Gastrocnemius medialis (tissue), 4 donors: ENCODE data around the gene BMF. TPM values are rescaled to one million over a fixed set of nuclear protein-coding genes. Genes with fewer than 3 reads are reported as not detected.

ENCODE experiments used
- ATAC-seq, 2 donors: fragments of 150-250 bp; one replicate each; pipeline ENCODE4 v1.9.1; 2016
- DNase-seq, 2 donors: peaks; one replicate each; pipeline ENCODE4 v3.0.0-alpha.2; 2019
- H3K27ac ChIP-seq, 4 donors: fragments of 200-600 bp; sonication (generic); 1 replicate in 1 of 4; 2 replicates in 3 of 4; pipeline ENCODE4 v1.5.1; 2016 to 2018; ENCODE audit warnings: mild to moderate bottlenecking in 2 of 4, moderate library complexity in 1 of 4
- H3K27me3 ChIP-seq, 3 donors: fragments of 200-600 bp; sonication (generic) in 2 of 3; 1 replicate in 1 of 3; 2 replicates in 2 of 3; pipeline versions ENCODE4 v1.5.1 to v1.6.0; 2016 to 2019; ENCODE audit warnings: mild to moderate bottlenecking in 1 of 3, moderate library complexity in 1 of 3
- H3K36me3 ChIP-seq, 2 donors: fragments of 200-600 bp; sonication (generic) in 1 of 2; one replicate each; pipeline ENCODE4 v1.5.1; 2017 to 2018
- H3K4me1 ChIP-seq, 2 donors: fragments of 200-600 bp; sonication (generic) in 1 of 2; one replicate each; pipeline ENCODE4 v1.5.1; 2016 to 2017; ENCODE audit warnings: mild to moderate bottlenecking in 2 of 2
- H3K4me3 ChIP-seq, 4 donors: fragments of 200-600 bp; sonication (generic) in 3 of 4; 1 replicate in 1 of 4; 2 replicates in 3 of 4; pipeline ENCODE4 v1.5.1; 2016 to 2019; ENCODE audit warnings: mild to moderate bottlenecking in 2 of 4
- H3K9me3 ChIP-seq, 3 donors: fragments of 200-600 bp; sonication (generic) in 2 of 3; 1 replicate in 1 of 3; 2 replicates in 2 of 3; pipeline ENCODE4 v1.5.1; 2016 to 2019
- POLR2A ChIP-seq, 2 donors: fragments of 450-650 bp; IDR thresholded peaks; one replicate each; pipeline ENCODE4 v1.6.1; 2017; ENCODE audit warnings: antibody characterized with exemption in 2 of 2, mild to moderate bottlenecking in 2 of 2, moderate library complexity in 2 of 2
- in situ Hi-C, 4 donors: fragments of 200-750 bp; cut with MboI; loops; one replicate each; pipeline versions ENCODE4 v1.15.0 to v1.8.0; 2017; ENCODE audit warnings: low sequenced_read_pairs in 4 of 4
- intact Hi-C: fragments of 100-400 bp; cut with DNase I; formaldehyde crosslinking; loops from one replicate; pipeline ENCODE4 v1.15.1; 2023; ENCODE audit warnings: low total_unique reads
- total RNA-seq, 4 donors: library from RNA; depleted of rRNA; stranded (reverse); fragments of >200 nt; gene quantifications; one replicate each; pipeline versions ENCODE4 v1.1.0 to v1.2.3, GENCODE V29; 2016
- TF ChIP-seq, protein P1 (sequence below), 5 experiments: fragments of 450-650 bp in 3 of 5; fragments of 200-600 bp in 2 of 5; sonication (generic) in 2 of 5; IDR thresholded peaks in 4 of 5; conservative IDR thresholded peaks in 1 of 5; 1 replicate in 4 of 5; 2 replicates in 1 of 5; pipeline ENCODE4 v1.5.1; 2016 to 2019; ENCODE audit warnings: antibody characterized with exemption in 5 of 5, mild to moderate bottlenecking in 3 of 5, moderate library complexity in 3 of 5

BMF gene
- total RNA-seq, 4 donors from 2014 or later = 0.82 to 11.6 (median 3.2) TPM

DNA sequence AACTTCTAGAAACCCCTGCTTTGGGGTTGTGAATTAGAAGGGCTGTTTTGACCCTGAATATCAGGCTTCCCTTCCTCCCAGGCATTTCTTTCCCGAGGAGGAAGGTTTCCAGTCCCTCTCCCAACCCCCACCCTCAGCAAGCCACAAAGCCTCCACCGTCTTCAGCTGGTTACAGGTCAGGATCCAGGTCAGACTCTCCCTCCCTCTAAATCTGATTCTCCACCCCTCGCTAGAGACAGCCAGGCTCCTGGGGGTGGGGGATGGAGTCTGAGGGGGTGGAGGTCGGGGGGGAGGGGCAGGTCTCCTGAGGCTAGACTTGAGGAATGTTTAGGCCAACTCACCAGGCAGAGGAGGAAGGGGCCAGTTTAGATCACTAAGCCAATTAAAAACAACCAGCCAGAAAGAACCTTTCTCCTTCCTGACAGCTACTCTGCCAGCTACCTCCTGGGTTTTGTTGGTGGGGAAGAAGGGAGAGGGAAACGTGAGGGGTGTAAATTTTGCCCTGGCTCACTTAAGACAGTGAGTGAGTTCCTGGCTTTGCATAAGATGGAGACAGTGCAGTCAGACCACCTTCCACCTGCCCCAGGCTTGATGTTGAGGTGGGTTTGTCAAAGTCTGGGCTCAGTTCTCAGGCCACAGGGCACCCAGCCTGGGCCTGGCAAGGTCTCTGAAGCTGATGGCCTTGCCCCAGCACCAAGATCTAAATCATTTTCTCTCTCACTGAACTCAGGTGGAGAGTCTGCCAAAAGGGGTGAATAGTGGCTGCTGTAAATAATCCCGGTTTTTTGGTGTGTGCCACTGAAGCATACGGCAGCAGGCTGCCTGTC is 19.5 kb downstream of the BMF start:
- Histone ChIP-seq H3K36me3 (no peaks in the 10 kb centered on the region), H3K27ac (peak overlapping the region in 3 of 4 donors; percentile 24 to 41 (median 35)), H3K9me3 (no peaks in the 10 kb centered on the region), H3K27me3 (no peaks in the 10 kb centered on the region), H3K4me1 (peaks cover 54 to 57% of the 10 kb centered on the region in 2 donors), H3K4me3 (no peak overlapping the region)
- no peak for DNase-seq
- intact Hi-C loops = loop anchor here (1.0 kb wide), 1 partner anchor 8 kb away; no protein-coding TSS in a partner anchor
- ATAC-seq = no peak
- no peak for TF ChIP-seq POLR2A (IDR thresholded peaks at IDR 0.05)
- TF ChIP-seq, protein P1, sequence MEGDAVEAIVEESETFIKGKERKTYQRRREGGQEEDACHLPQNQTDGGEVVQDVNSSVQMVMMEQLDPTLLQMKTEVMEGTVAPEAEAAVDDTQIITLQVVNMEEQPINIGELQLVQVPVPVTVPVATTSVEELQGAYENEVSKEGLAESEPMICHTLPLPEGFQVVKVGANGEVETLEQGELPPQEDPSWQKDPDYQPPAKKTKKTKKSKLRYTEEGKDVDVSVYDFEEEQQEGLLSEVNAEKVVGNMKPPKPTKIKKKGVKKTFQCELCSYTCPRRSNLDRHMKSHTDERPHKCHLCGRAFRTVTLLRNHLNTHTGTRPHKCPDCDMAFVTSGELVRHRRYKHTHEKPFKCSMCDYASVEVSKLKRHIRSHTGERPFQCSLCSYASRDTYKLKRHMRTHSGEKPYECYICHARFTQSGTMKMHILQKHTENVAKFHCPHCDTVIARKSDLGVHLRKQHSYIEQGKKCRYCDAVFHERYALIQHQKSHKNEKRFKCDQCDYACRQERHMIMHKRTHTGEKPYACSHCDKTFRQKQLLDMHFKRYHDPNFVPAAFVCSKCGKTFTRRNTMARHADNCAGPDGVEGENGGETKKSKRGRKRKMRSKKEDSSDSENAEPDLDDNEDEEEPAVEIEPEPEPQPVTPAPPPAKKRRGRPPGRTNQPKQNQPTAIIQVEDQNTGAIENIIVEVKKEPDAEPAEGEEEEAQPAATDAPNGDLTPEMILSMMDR (IDR thresholded peaks at IDR 0.05 in 4 of 5, conservative IDR thresholded peaks at IDR 0.05 in 1 of 5) = no peak
- in situ Hi-C loops = no loop called here

DNA sequence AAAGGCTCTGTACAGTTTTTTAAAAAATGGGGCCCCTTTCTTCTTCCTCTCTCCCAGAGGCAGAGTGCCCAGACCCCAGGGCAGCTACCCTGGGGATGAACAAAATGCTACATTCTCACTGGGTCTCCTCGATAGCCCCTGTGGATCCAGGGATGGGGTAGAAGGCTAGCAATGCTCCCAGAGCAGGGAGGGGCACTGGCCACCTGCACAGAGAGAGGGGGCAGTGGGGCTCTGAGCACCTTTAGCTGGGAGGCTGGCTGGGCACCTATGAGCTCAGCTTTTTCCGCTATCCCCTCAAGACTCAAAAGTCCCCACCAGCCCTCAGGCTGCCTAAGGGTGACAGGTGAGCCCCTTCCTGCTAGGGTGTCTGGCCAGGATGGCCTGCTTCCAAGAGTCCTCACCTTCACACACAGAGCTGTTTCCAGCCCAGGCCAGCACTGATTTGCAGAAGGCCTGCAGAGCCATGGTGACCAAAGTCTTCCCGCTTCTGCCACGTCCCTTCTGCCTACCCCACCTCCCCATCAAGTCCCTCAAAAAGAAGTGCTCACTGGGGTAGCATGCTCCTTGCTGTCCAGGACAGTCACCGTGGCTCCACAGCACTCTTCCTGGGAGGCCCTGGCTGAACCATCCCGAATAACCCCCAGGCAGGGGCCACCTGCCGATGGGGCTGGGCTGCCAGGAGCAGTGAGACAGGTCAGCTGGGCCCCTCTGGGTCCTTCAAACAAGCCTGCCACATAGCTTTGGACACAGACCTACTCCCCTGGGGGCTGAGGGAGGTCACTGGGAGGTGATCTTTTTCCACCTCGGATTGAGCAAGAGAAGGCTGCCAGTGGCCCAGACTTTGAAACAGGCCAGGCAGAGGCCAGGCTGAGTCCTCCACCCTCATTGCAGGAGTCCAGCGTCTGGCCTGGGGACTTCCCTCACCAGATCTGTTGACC is 20.4 kb downstream of the BMF start:
- no peaks in the 10 kb centered on the region for H3K27me3 ChIP-seq
- intact Hi-C loops (no loop called here), in situ Hi-C loops (no loop called here)
- peak overlapping the region in 3 of 4 donors; percentile 24 to 41 (median 35) for H3K27ac ChIP-seq
- H3K4me1 ChIP-seq = peaks cover 45 to 49% of the 10 kb centered on the region in 2 donors
- ATAC-seq (peak in 1 of 2 donors; percentile 7), DNase-seq (peak in 1 of 2 donors; percentile 66)
- H3K36me3 ChIP-seq = no peaks in the 10 kb centered on the region
- H3K4me3 ChIP-seq = no peak overlapping the region
- H3K9me3 ChIP-seq = no peaks in the 10 kb centered on the region
- no peak for TF ChIP-seq POLR2A (IDR thresholded peaks at IDR 0.05)
- TF ChIP-seq, protein P1 (IDR thresholded peaks at IDR 0.05 in 4 of 5, conservative IDR thresholded peaks at IDR 0.05 in 1 of 5) = no peak

DNA sequence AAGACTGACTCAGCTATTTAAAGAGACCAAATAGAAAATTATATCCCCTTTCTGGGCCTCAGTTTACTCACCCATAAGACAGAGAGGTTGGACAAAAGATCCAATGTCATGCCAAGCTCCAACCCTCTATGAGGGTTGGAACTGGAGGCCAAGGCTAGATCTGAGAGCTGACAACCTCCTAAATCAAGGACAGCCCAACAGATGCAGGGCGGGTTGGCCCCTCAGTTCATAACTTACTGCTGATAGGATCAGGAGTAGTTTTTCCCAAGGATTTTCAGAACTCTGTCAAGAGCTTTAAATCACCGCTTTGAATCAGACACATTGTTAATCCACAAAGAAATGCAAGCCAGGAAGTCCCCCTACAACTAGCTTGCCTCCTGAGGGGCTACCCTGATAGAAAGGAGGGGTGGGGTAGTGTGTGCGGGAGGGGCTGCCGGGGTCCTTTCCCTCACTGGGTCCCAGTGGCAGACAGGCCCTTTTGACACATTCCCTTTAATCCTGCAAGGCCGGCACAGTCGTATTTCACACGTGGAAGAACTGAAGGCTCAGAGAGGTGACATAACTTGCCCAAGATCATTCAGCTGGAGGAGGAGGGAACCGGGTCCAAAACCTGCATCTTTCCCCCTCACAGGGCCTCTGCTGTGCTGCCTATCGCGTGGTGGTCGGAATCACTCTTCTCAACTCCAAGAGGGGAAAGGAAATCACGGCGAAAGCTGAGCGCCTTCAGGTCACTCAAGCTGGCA is 21.4 kb downstream of the BMF start:
- ATAC-seq = no peak

DNA sequence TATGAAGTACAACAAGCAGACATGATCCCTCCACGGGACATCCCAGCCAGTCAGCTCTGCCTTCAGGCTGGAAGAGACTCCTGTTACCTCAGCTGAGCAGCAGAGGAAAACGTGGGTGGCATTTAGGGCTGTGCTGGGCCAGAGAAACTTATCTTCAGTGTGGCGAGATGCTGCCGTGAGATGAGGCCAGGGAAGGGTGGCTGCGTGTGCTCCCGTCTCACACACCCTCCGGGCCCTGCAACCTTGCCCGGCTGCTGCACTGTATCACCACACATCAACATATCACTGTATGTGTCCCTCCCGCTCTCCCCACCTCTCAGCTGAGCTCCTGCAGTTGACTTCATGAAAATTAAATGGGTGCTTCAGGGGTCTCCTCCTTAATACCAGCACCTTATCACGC is 23.4 kb downstream of the BMF start:
- H3K4me1 ChIP-seq = peaks cover 49 to 52% of the 10 kb centered on the region in 2 donors
- no peaks in the 10 kb centered on the region for H3K36me3 ChIP-seq
- H3K4me3 ChIP-seq = no peak overlapping the region
- in situ Hi-C loops = no loop called here
- no peak overlapping the region for H3K27ac ChIP-seq
- no peak for DNase-seq
- ATAC-seq = no peak
- H3K27me3 ChIP-seq = no peaks in the 10 kb centered on the region
- no peak for TF ChIP-seq POLR2A (IDR thresholded peaks at IDR 0.05)
- TF ChIP-seq, protein P1 (IDR thresholded peaks at IDR 0.05 in 4 of 5, conservative IDR thresholded peaks at IDR 0.05 in 1 of 5) = no peak
- intact Hi-C loops = no loop called here
- H3K9me3 ChIP-seq = no peaks in the 10 kb centered on the region

More for the DNA sequence above, 21.4 kb downstream of the BMF start:
- no peaks in the 10 kb centered on the region for H3K9me3 ChIP-seq
- TF ChIP-seq, protein P1 (IDR thresholded peaks at IDR 0.05 in 4 of 5, conservative IDR thresholded peaks at IDR 0.05 in 1 of 5) = no peak
- no peak for TF ChIP-seq POLR2A (IDR thresholded peaks at IDR 0.05)
- no peaks in the 10 kb centered on the region for H3K36me3 ChIP-seq
- peaks cover 41 to 43% of the 10 kb centered on the region in 2 donors for H3K4me1 ChIP-seq
- H3K27ac ChIP-seq = peak overlapping the region in 2 of 4 donors; percentile 19 to 35
- H3K27me3 ChIP-seq = no peaks in the 10 kb centered on the region
- no peak overlapping the region for H3K4me3 ChIP-seq
- DNase-seq = no peak
- in situ Hi-C loops = no loop called here
- intact Hi-C loops = no loop called here
